Right atrium auricular region (tissue), 2 donors: Measurements from ENCODE around the gene EVI5. TPM values are rescaled to one million over a fixed set of nuclear protein-coding genes. Genes with fewer than 3 reads are reported as not detected.

Experiments used
- DNase-seq: peaks from one replicate; pipeline ENCODE4 v3.0.0-alpha.2; 2019; ENCODE audit warnings: low spot score
- H3K27ac ChIP-seq, 2 donors: fragments of 200-600 bp; sonication (generic); 1 replicate in 1 of 2; 2 replicates in 1 of 2; pipeline ENCODE4 v1.5.1; 2016 to 2019
- H3K27me3 ChIP-seq, 2 donors: fragments of 200-600 bp; sonication (generic); one replicate each; pipeline versions ENCODE4 v1.5.1 to v1.6.0; 2017 to 2019
- H3K36me3 ChIP-seq: fragments of 200-600 bp; sonication (generic); one replicate; pipeline ENCODE4 v1.5.1; 2016
- H3K4me1 ChIP-seq, 2 donors: fragments of 200-600 bp; sonication (generic); one replicate each; pipeline versions ENCODE4 v1.5.1 to v1.6.0; 2017 to 2019
- H3K4me3 ChIP-seq, 2 donors: fragments of 200-600 bp; sonication (generic); 1 replicate in 1 of 2; 2 replicates in 1 of 2; pipeline ENCODE4 v1.5.1; 2017 to 2019; ENCODE audit warnings: mild to moderate bottlenecking in 1 of 2, moderate library complexity in 1 of 2
- H3K9me3 ChIP-seq, 2 donors: fragments of 200-600 bp; sonication (generic); one replicate each; pipeline ENCODE4 v1.5.1; 2019
- CTCF ChIP-seq, 2 donors: fragments of 200-600 bp; sonication (generic); IDR thresholded peaks; one replicate each; pipeline ENCODE4 v1.5.1; 2019; ENCODE audit warnings: antibody characterized with exemption in 2 of 2
- total RNA-seq, 2 donors: library from RNA; depleted of rRNA; stranded (reverse); fragments of >200 nt; gene quantifications; one replicate each; pipeline ENCODE4 v1.1.0, GENCODE V29; 2016

The EVI5 gene
- total RNA-seq, 2 donors from 2014 or later: 26.4 to 41.9 TPM

- no peak for DNase-seq
- Histone ChIP-seq H3K36me3 (no peaks in the 10 kb centered on the region), H3K9me3 (no peaks in the 10 kb centered on the region), H3K27ac (no peak overlapping the region), H3K4me1 (no peaks in the 10 kb centered on the region), H3K27me3 (no peaks in the 10 kb centered on the region), H3K4me3 (no peak overlapping the region)
- no peak for TF ChIP-seq CTCF (IDR thresholded peaks at IDR 0.05)
Observed at GRCh38 chr1:92495392-92496063, 289.4 kb downstream of the EVI5 start.

GRCh38 chr1:92494485-92495141 lies 290.3 kb downstream of the EVI5 start:
- Histone ChIP-seq H3K4me3 (no peak overlapping the region), H3K4me1 (no peaks in the 10 kb centered on the region), H3K36me3 (no peaks in the 10 kb centered on the region), H3K27ac (no peak overlapping the region), H3K27me3 (no peaks in the 10 kb centered on the region), H3K9me3 (no peaks in the 10 kb centered on the region)
- DNase-seq: no peak
- TF ChIP-seq CTCF (IDR thresholded peaks at IDR 0.05): no peak

GRCh38 chr1:92493139-92493538 lies 291.8 kb downstream of the EVI5 start:
- Histone ChIP-seq H3K27ac (no peak overlapping the region), H3K27me3 (peaks cover 0 to 5% of the 10 kb centered on the region in 2 donors), H3K4me3 (no peak overlapping the region), H3K36me3 (no peaks in the 10 kb centered on the region), H3K9me3 (no peaks in the 10 kb centered on the region), H3K4me1 (no peaks in the 10 kb centered on the region)
- no peak for DNase-seq
- TF ChIP-seq CTCF (IDR thresholded peaks at IDR 0.05): no peak

- Histone ChIP-seq H3K4me3 (no peak overlapping the region), H3K36me3 (no peaks in the 10 kb centered on the region), H3K27ac (no peak overlapping the region), H3K9me3 (no peaks in the 10 kb centered on the region), H3K4me1 (peaks cover 0 to 32% of the 10 kb centered on the region in 2 donors), H3K27me3 (peaks cover 18 to 24% of the 10 kb centered on the region in 2 donors)
- no peak for TF ChIP-seq CTCF (IDR thresholded peaks at IDR 0.05)
- no peak for DNase-seq
Observed at GRCh38 chr1:92488832-92489231, 296.1 kb downstream of the EVI5 start.

GRCh38 chr1:92488416-92488815 lies 296.5 kb downstream of the EVI5 start:
- Histone ChIP-seq H3K27ac (no peak overlapping the region), H3K4me1 (peaks cover 0 to 36% of the 10 kb centered on the region in 2 donors), H3K36me3 (no peaks in the 10 kb centered on the region), H3K4me3 (no peak overlapping the region), H3K9me3 (no peaks in the 10 kb centered on the region), H3K27me3 (peaks cover 22 to 28% of the 10 kb centered on the region in 2 donors)
- no peak for TF ChIP-seq CTCF (IDR thresholded peaks at IDR 0.05)
- no peak for DNase-seq
